Smooth muscle cell (in vitro differentiated cells): ENCODE data around the gene PLA2G4E. TPM values are rescaled to one million over a fixed set of nuclear protein-coding genes. Genes with fewer than 3 reads are reported as not detected.

ENCODE experiments used
- DNase-seq: peaks from one replicate; lab custom pipeline; 2025; ENCODE audit not compliant: unreplicated experiment; lab: John Stamatoyannopoulos, UW
- H2AFZ ChIP-seq: fragments of 200-600 bp; sonication (generic); 2 replicates; pipeline ENCODE4 v1.6.0; 2016; ENCODE audit warnings: antibody characterized with exemption, low read depth, mild to moderate bottlenecking
- H3F3A ChIP-seq: fragments of 200-600 bp; sonication (generic); 2 replicates; pipeline ENCODE4 v1.6.0; 2017; ENCODE audit warnings: antibody characterized with exemption, low read depth
- H3K27ac ChIP-seq: fragments of 200-600 bp; sonication (generic); 2 replicates; pipeline ENCODE4 v1.5.1; 2016; ENCODE audit warnings: low read depth, mild to moderate bottlenecking
- H3K27me3 ChIP-seq: fragments of 200-600 bp; sonication (generic); 2 replicates; pipeline ENCODE4 v1.6.1; 2016; ENCODE audit warnings: low read depth, mild to moderate bottlenecking
- H3K36me3 ChIP-seq: fragments of 200-600 bp; sonication (generic); 2 replicates; pipeline ENCODE4 v1.5.1; 2016; ENCODE audit warnings: low read depth
- H3K4me1 ChIP-seq: fragments of 200-600 bp; sonication (generic); 2 replicates; pipeline ENCODE4 v1.5.1; 2016; ENCODE audit warnings: low read depth
- H3K4me2 ChIP-seq: fragments of 200-600 bp; sonication (generic); 2 replicates; pipeline ENCODE4 v1.6.0; 2016; ENCODE audit warnings: mild to moderate bottlenecking
- H3K4me3 ChIP-seq: fragments of 200-600 bp; sonication (generic); 2 replicates; pipeline ENCODE4 v1.5.1; 2016; ENCODE audit warnings: mild to moderate bottlenecking
- H3K79me2 ChIP-seq: fragments of 200-600 bp; sonication (generic); 2 replicates; pipeline ENCODE4 v1.6.0; 2016; ENCODE audit warnings: low read depth, mild to moderate bottlenecking
- H3K9ac ChIP-seq: fragments of 200-600 bp; sonication (generic); 2 replicates; pipeline ENCODE4 v1.6.0; 2016; ENCODE audit warnings: low read depth
- H3K9me3 ChIP-seq: fragments of 200-600 bp; sonication (generic); replicated peaks from 2 replicates; pipeline ENCODE4 v1.5.1; 2016; ENCODE audit warnings: low read depth
- H4K20me1 ChIP-seq: fragments of 200-600 bp; sonication (generic); 2 replicates; pipeline ENCODE4 v1.6.0; 2016; ENCODE audit warnings: low read depth
- WGBS: methylation state at CpG from one replicate; pipeline ENCODE4 v1.1.7; 2016; ENCODE audit warnings: low lambda C conversion rate; 5-methylcytosine and 5-hydroxymethylcytosine counted together
- polyA plus RNA-seq: library from polyadenylated mRNA; unstranded; fragments of >200 nt; fragmentation: Nextera tagmentation; extraction: Ambion mirVana; gene quantifications from 2 replicates; pipeline ENCODE4 v1.2.1, GENCODE V29; 2016
- total RNA-seq: library from RNA; depleted of rRNA; stranded (reverse); fragments of >200 nt; gene quantifications from 2 replicates; pipeline ENCODE4 v1.2.3, GENCODE V29; 2014
- TF ChIP-seq, protein P1 (sequence below): fragments of 200-600 bp; sonication (generic); IDR thresholded peaks from 2 replicates; pipeline ENCODE4 v1.5.1; 2017; ENCODE audit warnings: borderline replicate concordance, mild to moderate bottlenecking, antibody characterized with exemption; ENCODE audit not compliant: insufficient read depth, poor library complexity, severe bottlenecking

PLA2G4E gene
- total and polyA plus RNA-seq, 2 experiments from 2014 or later: 1.6 TPM; not detected in 1

DNA sequence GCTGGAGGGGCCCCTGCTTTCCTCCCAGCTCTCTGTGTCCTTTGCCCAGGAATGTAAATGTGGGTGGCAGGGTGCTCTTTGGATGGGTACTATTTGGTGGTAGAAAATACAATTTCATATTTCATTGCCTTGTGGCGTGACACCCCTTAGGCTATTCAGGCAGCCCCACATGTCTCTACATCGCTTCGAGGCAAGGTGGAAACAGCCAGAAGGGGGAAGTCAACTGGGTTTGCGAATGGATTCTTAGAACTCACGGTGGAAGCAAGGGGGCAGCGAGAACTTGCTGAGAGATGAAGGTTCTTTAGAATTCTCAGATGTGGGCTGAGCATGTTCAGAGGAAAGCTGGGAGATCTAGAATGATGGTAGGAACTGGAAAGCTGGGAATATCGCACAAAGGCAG is 48.2 kb upstream of the PLA2G4E start:
- 82% methylated on average over 7 of the region's 7 CpGs for WGBS
- no peaks in the 10 kb centered on the region for H4K20me1 ChIP-seq
- H3K4me1 ChIP-seq: no peaks in the 10 kb centered on the region
- no peak for DNase-seq
- no peaks in the 10 kb centered on the region for H3K36me3 ChIP-seq
- H3K9me3 ChIP-seq: no peaks in the 10 kb centered on the region
- H3K27me3 ChIP-seq: no peaks in the 10 kb centered on the region
- no peak overlapping the region for H2AFZ ChIP-seq
- H3K79me2 ChIP-seq: no peaks in the 10 kb centered on the region
- TF ChIP-seq, protein P1, sequence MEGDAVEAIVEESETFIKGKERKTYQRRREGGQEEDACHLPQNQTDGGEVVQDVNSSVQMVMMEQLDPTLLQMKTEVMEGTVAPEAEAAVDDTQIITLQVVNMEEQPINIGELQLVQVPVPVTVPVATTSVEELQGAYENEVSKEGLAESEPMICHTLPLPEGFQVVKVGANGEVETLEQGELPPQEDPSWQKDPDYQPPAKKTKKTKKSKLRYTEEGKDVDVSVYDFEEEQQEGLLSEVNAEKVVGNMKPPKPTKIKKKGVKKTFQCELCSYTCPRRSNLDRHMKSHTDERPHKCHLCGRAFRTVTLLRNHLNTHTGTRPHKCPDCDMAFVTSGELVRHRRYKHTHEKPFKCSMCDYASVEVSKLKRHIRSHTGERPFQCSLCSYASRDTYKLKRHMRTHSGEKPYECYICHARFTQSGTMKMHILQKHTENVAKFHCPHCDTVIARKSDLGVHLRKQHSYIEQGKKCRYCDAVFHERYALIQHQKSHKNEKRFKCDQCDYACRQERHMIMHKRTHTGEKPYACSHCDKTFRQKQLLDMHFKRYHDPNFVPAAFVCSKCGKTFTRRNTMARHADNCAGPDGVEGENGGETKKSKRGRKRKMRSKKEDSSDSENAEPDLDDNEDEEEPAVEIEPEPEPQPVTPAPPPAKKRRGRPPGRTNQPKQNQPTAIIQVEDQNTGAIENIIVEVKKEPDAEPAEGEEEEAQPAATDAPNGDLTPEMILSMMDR: no peak
- no peaks in the 10 kb centered on the region for H3F3A ChIP-seq
- H3K27ac ChIP-seq: no peak overlapping the region
- no peak overlapping the region for H3K4me3 ChIP-seq
- no peak overlapping the region for H3K4me2 ChIP-seq
- no peak overlapping the region for H3K9ac ChIP-seq

DNA sequence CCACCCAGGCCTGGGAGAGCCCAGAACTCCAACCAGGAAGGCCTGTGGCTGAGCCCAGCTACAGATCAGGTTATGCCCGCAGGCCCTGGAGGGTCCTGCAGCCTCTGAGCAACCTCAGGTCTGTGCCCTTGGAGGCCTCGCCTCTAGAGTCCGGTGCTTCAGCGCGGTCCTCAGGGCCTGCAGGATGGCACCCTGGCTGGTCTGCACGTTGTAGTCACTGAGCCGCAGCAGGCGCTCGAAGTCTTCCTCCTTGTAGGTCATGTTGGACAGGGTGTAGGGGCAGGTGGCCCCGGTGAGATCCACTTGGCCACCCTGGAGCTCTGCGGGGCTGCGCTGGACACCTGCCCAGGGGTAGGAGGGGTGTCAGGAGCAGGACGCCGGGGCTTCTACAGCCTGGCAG is 47.8 kb upstream of the PLA2G4E start:
- TF ChIP-seq, protein P1: no peak
- Histone ChIP-seq H3K9ac (no peak overlapping the region), H3F3A (no peaks in the 10 kb centered on the region), H3K9me3 (no peaks in the 10 kb centered on the region), H2AFZ (no peak overlapping the region), H3K27me3 (no peaks in the 10 kb centered on the region), H4K20me1 (no peaks in the 10 kb centered on the region), H3K4me2 (no peak overlapping the region), H3K4me1 (no peaks in the 10 kb centered on the region), H3K79me2 (no peaks in the 10 kb centered on the region), H3K4me3 (no peak overlapping the region), H3K27ac (no peak overlapping the region), H3K36me3 (no peaks in the 10 kb centered on the region)
- 85% methylated on average over 14 of the region's 14 CpGs for WGBS
- no peak for DNase-seq

DNA sequence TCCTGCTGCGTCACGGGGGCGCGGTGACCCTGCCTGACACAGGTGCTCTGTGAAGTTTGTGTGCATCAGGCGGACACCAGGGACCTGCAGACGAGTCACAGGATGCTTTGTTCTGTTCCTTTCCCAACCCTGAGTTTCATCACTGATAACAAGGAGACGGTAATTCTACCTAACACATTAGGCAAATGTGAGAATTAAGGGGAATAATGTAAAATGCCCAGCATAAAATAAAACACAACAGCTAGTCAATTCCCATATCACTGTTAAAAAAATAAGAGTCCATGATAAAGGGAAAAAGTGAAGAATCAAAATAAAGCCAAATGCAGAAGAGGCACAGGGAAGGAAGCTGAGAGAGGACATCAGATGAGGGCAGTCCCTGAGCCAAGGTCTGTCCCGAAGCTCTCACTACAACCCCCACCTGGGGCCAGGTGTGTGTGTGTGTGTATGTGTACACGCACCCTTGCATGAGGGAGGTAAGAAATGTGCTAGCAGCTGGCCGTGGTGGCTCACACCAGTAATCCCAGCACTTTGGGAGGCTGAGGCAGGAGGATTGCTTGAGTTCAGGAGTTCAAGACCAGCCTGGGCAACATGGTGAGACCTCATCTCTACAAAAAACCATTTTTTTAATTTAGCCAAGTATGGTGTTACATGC is 46.0 kb upstream of the PLA2G4E start:
- H4K20me1 ChIP-seq: no peaks in the 10 kb centered on the region
- H3K4me1 ChIP-seq: no peaks in the 10 kb centered on the region
- TF ChIP-seq, protein P1: no peak
- DNase-seq: no peak
- H3K9ac ChIP-seq: no peak overlapping the region
- no peaks in the 10 kb centered on the region for H3K9me3 ChIP-seq
- H3F3A ChIP-seq: no peaks in the 10 kb centered on the region
- no peak overlapping the region for H3K4me3 ChIP-seq
- no peaks in the 10 kb centered on the region for H3K79me2 ChIP-seq
- H3K36me3 ChIP-seq: no peaks in the 10 kb centered on the region
- no peak overlapping the region for H3K4me2 ChIP-seq
- H3K27ac ChIP-seq: no peak overlapping the region
- H3K27me3 ChIP-seq: no peaks in the 10 kb centered on the region
- 52% methylated on average over 10 of the region's 10 CpGs for WGBS
- no peak overlapping the region for H2AFZ ChIP-seq

DNA sequence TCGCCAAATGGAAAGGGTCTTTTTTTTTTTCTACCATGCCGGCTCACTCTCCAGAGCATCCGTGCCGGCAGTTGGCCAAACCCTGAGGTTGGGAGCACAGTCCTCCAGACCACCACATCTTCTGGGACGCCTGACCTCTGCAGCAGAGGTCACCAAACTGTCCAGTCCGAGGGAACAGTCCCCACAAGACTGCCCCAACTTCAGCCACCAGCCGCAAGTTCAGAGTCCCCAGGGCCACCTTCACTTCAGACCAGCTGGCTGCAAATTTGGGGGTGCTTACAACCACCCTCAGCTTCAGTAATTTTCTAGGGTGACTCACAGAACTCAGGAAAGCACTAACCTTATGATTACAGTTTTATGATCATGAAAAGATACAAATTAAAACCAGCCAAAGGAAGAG is 44.6 kb upstream of the PLA2G4E start:
- no peak overlapping the region for H3K4me3 ChIP-seq
- H3K27ac ChIP-seq: no peak overlapping the region
- TF ChIP-seq, protein P1: no peak
- no peaks in the 10 kb centered on the region for H3K27me3 ChIP-seq
- H3F3A ChIP-seq: no peaks in the 10 kb centered on the region
- H3K9me3 ChIP-seq: no peaks in the 10 kb centered on the region
- no peak overlapping the region for H3K9ac ChIP-seq
- no peak for DNase-seq
- no peaks in the 10 kb centered on the region for H3K36me3 ChIP-seq
- H3K4me1 ChIP-seq: no peaks in the 10 kb centered on the region
- H4K20me1 ChIP-seq: no peaks in the 10 kb centered on the region
- no peak overlapping the region for H3K4me2 ChIP-seq
- H2AFZ ChIP-seq: no peak overlapping the region
- 84% methylated on average over 7 of the region's 7 CpGs for WGBS
- no peaks in the 10 kb centered on the region for H3K79me2 ChIP-seq
